GM12865 (cell line): ENCODE results near the gene GRIFIN.

ENCODE experiments used
- DNase-seq: peaks from one replicate; pipeline ENCODE4 v3.0.0; 2010; ENCODE audit warnings: low read depth
- H3K4me3 ChIP-seq: 2 replicates; pipeline ENCODE4 v1.5.1; 2011; ENCODE audit warnings: mild to moderate bottlenecking, low read depth, low read length, control low read depth
- TF ChIP-seq, protein P1 (sequence below): IDR thresholded peaks from 2 replicates; pipeline ENCODE4 v1.5.1; 2011; ENCODE audit warnings: low read length, control low read depth, low read depth, inconsistent platforms; ENCODE audit not compliant: insufficient read depth; ENCODE audit errors: missing control alignments

The GRIFIN gene

DNA sequence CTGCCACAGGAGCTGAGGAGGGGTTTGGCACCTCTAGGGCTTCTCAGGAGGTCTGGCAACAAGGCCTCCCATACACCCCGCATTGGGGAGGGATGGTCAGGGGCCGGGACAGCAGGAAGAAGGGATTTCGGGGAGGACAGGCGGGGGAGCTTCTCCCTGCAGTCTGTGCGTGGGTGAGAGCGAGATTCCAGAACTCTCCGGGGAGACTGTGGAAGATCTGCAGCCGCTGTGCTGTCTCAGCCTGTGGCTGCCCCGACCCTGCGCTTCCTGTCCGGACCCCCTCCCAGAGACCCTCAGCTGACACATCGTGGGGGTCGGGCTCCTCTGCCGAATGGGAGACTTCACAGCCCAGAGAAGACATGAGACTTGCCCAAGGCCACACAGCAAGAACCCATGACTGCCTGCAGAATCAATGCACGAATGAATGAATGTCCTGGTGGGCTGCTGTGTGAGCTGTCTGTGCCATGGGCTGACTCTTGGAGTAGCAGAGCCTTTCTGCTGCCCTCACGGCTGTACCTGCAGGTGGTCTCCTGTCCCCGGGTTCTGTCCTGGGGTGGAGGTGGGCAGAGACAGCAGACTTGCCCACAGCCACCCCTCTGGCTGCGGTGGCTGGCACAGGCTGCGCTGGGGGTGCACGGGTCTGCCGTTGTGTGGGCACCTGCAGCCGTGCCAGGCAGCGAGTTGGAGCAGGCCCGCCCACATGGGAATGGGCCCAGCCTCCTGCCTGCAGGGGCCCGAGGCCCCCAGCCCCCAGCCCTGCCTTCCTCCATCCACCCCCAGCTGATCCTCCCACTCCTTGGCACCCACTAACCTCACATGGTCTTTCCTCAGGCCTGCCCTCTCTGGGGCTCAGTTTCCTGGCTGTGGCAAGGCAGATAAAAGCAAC lies 27.1 kb upstream of the GRIFIN start:
- TF ChIP-seq, protein P1, sequence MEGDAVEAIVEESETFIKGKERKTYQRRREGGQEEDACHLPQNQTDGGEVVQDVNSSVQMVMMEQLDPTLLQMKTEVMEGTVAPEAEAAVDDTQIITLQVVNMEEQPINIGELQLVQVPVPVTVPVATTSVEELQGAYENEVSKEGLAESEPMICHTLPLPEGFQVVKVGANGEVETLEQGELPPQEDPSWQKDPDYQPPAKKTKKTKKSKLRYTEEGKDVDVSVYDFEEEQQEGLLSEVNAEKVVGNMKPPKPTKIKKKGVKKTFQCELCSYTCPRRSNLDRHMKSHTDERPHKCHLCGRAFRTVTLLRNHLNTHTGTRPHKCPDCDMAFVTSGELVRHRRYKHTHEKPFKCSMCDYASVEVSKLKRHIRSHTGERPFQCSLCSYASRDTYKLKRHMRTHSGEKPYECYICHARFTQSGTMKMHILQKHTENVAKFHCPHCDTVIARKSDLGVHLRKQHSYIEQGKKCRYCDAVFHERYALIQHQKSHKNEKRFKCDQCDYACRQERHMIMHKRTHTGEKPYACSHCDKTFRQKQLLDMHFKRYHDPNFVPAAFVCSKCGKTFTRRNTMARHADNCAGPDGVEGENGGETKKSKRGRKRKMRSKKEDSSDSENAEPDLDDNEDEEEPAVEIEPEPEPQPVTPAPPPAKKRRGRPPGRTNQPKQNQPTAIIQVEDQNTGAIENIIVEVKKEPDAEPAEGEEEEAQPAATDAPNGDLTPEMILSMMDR = no peak
- no peak for DNase-seq
- no peak overlapping the region for H3K4me3 ChIP-seq

DNA sequence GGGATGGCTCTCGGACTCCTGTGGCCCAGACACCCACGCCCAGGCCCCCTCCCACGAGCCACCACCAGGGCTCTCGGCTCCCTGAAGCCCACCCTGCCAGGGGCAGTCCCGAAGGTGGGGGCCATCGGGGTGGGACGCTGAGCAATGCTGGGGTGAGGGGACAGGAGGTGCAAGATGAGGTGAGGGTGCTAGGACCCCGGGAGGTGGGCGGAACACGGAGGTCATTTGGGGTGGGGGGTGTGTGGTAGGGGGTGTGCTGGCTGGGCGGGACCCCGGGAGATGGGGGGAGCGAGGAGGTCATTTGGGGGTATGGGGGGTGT lies 26.4 kb upstream of the GRIFIN start:
- H3K4me3 ChIP-seq = no peak overlapping the region
- TF ChIP-seq, protein P1 = no peak
- DNase-seq = no peak

- no peak for DNase-seq
- no peak overlapping the region for H3K4me3 ChIP-seq
- TF ChIP-seq, protein P1 = no peak
These were observed 25.9 kb upstream of the GRIFIN start for GRCh38 chr7:2501947-2502646.

DNA sequence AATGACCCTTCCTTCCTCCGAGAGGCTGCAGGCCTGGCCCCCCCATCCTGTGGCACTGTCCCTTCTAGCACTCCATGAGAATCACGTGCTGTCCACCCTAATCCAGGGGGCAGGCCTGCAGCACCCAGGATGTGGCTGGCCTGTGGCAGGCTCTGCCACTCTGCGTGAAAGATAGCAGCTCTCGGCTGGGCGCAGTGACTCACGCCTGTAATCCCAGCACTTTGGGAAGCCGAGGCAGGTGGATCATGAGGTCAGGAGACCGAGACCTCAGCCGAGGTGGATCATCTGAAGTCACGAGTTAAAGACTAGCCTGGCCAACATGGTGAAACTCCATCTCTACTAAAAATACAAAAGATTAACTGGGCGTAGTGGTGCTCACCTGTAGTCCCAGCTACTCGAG lies 24.5 kb upstream of the GRIFIN start:
- H3K4me3 ChIP-seq = no peak overlapping the region
- no peak for DNase-seq
- TF ChIP-seq, protein P1 = no peak

DNA sequence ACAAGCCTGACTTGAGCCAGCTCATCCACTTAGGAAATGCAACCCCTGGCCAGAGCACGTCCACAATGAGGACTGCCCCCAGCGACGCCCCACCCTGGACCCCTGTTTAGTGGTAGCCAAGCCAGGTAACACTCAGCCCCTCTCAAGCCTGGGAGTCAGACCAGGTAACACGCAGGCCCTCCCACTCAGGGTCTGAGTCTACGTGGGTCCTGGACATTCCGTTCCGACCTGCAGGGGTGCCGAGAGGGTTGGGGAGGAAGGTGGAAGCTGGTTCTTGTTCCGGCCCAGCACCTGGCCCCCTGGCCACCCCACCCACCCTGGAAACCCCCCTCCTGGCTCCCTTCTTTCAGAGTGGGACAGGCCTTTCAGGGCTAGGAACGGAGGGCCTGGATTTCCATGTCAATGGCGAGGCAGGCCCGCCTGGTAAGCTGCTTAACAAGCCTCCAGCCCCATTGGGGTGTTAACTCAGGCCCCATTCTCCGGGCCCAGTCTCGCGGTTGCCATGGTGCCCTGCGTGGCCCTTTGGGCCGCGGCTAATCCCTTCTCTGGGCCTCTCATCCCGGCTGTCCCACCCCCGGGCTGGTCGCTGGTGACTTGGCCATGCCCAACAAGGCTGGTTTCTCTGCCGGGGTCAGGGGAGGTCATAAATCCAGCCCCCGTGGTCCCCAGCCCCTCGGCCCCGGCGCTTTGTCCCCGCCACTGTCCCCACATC lies 23.7 kb upstream of the GRIFIN start:
- no peak overlapping the region for H3K4me3 ChIP-seq
- TF ChIP-seq, protein P1 = no peak
- no peak for DNase-seq

GRCh38 chr7:2499181-2499580 lies 23.0 kb upstream of the GRIFIN start:
- H3K4me3 ChIP-seq = no peak overlapping the region
- TF ChIP-seq, protein P1 = no peak
- DNase-seq = no peak
